Smooth muscle cell (in vitro differentiated cells): ENCODE measurements around the gene PLD3. TPM values are rescaled to one million over a fixed set of nuclear protein-coding genes. Genes with fewer than 3 reads are reported as not detected.

Source experiments
- DNase-seq: peaks from one replicate; lab custom pipeline; 2025; ENCODE audit not compliant: unreplicated experiment; lab: John Stamatoyannopoulos, UW
- H2AFZ ChIP-seq: fragments of 200-600 bp; sonication (generic); 2 replicates; pipeline ENCODE4 v1.6.0; 2016; ENCODE audit warnings: antibody characterized with exemption, low read depth, mild to moderate bottlenecking
- H3F3A ChIP-seq: fragments of 200-600 bp; sonication (generic); 2 replicates; pipeline ENCODE4 v1.6.0; 2017; ENCODE audit warnings: antibody characterized with exemption, low read depth
- H3K27ac ChIP-seq: fragments of 200-600 bp; sonication (generic); 2 replicates; pipeline ENCODE4 v1.5.1; 2016; ENCODE audit warnings: low read depth, mild to moderate bottlenecking
- H3K27me3 ChIP-seq: fragments of 200-600 bp; sonication (generic); 2 replicates; pipeline ENCODE4 v1.6.1; 2016; ENCODE audit warnings: low read depth, mild to moderate bottlenecking
- H3K36me3 ChIP-seq: fragments of 200-600 bp; sonication (generic); 2 replicates; pipeline ENCODE4 v1.5.1; 2016; ENCODE audit warnings: low read depth
- H3K4me1 ChIP-seq: fragments of 200-600 bp; sonication (generic); 2 replicates; pipeline ENCODE4 v1.5.1; 2016; ENCODE audit warnings: low read depth
- H3K4me2 ChIP-seq: fragments of 200-600 bp; sonication (generic); 2 replicates; pipeline ENCODE4 v1.6.0; 2016; ENCODE audit warnings: mild to moderate bottlenecking
- H3K4me3 ChIP-seq: fragments of 200-600 bp; sonication (generic); 2 replicates; pipeline ENCODE4 v1.5.1; 2016; ENCODE audit warnings: mild to moderate bottlenecking
- H3K79me2 ChIP-seq: fragments of 200-600 bp; sonication (generic); 2 replicates; pipeline ENCODE4 v1.6.0; 2016; ENCODE audit warnings: low read depth, mild to moderate bottlenecking
- H3K9ac ChIP-seq: fragments of 200-600 bp; sonication (generic); 2 replicates; pipeline ENCODE4 v1.6.0; 2016; ENCODE audit warnings: low read depth
- H3K9me3 ChIP-seq: fragments of 200-600 bp; sonication (generic); replicated peaks from 2 replicates; pipeline ENCODE4 v1.5.1; 2016; ENCODE audit warnings: low read depth
- H4K20me1 ChIP-seq: fragments of 200-600 bp; sonication (generic); 2 replicates; pipeline ENCODE4 v1.6.0; 2016; ENCODE audit warnings: low read depth
- WGBS: methylation state at CpG from one replicate; pipeline ENCODE4 v1.1.7; 2016; ENCODE audit warnings: low lambda C conversion rate; 5-methylcytosine and 5-hydroxymethylcytosine counted together
- polyA plus RNA-seq: library from polyadenylated mRNA; unstranded; fragments of >200 nt; fragmentation: Nextera tagmentation; extraction: Ambion mirVana; gene quantifications from 2 replicates; pipeline ENCODE4 v1.2.1, GENCODE V29; 2016
- total RNA-seq: library from RNA; depleted of rRNA; stranded (reverse); fragments of >200 nt; gene quantifications from 2 replicates; pipeline ENCODE4 v1.2.3, GENCODE V29; 2014
- TF ChIP-seq, protein P1 (sequence below): fragments of 200-600 bp; sonication (generic); IDR thresholded peaks from 2 replicates; pipeline ENCODE4 v1.5.1; 2017; ENCODE audit warnings: borderline replicate concordance, mild to moderate bottlenecking, antibody characterized with exemption; ENCODE audit not compliant: insufficient read depth, poor library complexity, severe bottlenecking

The PLD3 gene
- total and polyA plus RNA-seq, 2 experiments from 2014 or later = 716 to 1,023 TPM

DNA sequence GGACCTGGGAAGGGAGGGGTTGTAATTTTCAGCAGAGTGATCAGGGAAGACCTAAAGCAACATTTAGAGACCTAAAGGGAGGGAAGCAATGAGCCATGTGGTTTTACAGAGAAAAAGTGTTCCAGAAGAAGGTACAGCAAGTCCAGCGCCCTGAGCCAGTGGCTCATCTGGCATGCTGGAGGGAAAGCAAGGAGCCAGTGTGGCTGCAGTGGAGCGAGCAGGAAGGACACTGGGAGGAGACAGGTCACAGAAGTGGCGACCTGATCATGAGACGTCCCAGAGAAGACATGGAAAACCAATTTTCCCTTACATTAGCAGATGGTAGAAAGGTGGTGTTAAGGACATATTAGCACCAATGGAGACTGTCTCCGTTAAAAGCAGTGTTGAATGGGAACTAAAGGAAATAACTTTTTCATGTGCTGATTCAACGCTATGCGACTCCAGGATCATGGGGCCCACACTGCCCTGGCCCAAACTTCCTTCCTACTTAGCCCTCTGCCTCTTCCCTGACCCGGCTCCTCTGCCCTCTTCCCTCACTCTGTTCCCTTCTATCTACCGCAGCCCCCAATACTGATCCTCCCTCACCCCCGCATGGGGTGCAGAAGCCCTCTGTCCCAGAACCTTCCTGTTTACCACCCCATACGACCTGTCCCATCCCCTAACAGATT, 5.7 kb upstream of the PLD3 start:
- DNase-seq = no peak
- WGBS = 95% methylated on average over 11 of the region's 11 CpGs
- peaks cover 5% of the 10 kb centered on the region for H3K4me1 ChIP-seq
- H3K9me3 ChIP-seq = no peaks in the 10 kb centered on the region
- H3K9ac ChIP-seq = no peak overlapping the region
- H3K27ac ChIP-seq = no peak overlapping the region
- no peaks in the 10 kb centered on the region for H3F3A ChIP-seq
- H4K20me1 ChIP-seq = peaks cover 11% of the 10 kb centered on the region
- H3K79me2 ChIP-seq = peaks cover 57% of the 10 kb centered on the region
- TF ChIP-seq, protein P1, sequence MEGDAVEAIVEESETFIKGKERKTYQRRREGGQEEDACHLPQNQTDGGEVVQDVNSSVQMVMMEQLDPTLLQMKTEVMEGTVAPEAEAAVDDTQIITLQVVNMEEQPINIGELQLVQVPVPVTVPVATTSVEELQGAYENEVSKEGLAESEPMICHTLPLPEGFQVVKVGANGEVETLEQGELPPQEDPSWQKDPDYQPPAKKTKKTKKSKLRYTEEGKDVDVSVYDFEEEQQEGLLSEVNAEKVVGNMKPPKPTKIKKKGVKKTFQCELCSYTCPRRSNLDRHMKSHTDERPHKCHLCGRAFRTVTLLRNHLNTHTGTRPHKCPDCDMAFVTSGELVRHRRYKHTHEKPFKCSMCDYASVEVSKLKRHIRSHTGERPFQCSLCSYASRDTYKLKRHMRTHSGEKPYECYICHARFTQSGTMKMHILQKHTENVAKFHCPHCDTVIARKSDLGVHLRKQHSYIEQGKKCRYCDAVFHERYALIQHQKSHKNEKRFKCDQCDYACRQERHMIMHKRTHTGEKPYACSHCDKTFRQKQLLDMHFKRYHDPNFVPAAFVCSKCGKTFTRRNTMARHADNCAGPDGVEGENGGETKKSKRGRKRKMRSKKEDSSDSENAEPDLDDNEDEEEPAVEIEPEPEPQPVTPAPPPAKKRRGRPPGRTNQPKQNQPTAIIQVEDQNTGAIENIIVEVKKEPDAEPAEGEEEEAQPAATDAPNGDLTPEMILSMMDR = no peak
- no peak overlapping the region for H2AFZ ChIP-seq
- no peak overlapping the region for H3K4me2 ChIP-seq
- no peaks in the 10 kb centered on the region for H3K27me3 ChIP-seq
- peaks cover 6% of the 10 kb centered on the region for H3K36me3 ChIP-seq
- H3K4me3 ChIP-seq = no peak overlapping the region

DNA sequence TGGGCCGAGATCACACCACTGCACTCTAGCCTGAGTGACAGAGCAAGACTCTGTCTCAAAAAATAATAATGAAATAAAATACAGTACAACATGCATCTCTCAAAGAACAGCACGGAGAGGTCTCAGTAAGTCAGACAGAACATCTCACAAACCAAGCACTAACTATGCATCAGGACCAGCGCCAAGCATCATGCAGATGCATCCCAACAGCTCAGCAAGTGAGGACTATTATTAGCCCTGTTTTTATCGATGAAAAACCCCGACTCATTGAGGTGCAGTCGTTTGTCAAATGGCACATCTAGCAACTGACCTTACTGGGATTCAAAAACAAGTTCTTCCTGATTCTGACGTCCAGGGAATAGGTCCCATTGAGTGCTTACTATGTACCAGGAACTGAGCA, 4.1 kb upstream of the PLD3 start:
- peaks cover 6% of the 10 kb centered on the region for H4K20me1 ChIP-seq
- H3K9ac ChIP-seq = no peak overlapping the region
- no peak overlapping the region for H3K4me2 ChIP-seq
- H3K79me2 ChIP-seq = peaks cover 60% of the 10 kb centered on the region
- H3F3A ChIP-seq = no peaks in the 10 kb centered on the region
- no peaks in the 10 kb centered on the region for H3K9me3 ChIP-seq
- no peaks in the 10 kb centered on the region for H3K27me3 ChIP-seq
- TF ChIP-seq, protein P1 = no peak
- no peak for DNase-seq
- H3K36me3 ChIP-seq = no peaks in the 10 kb centered on the region
- 91% methylated on average over 7 of the region's 7 CpGs for WGBS
- no peak overlapping the region for H2AFZ ChIP-seq
- peaks cover 9% of the 10 kb centered on the region for H3K4me1 ChIP-seq
- no peak overlapping the region for H3K27ac ChIP-seq
- H3K4me3 ChIP-seq = no peak overlapping the region

DNA sequence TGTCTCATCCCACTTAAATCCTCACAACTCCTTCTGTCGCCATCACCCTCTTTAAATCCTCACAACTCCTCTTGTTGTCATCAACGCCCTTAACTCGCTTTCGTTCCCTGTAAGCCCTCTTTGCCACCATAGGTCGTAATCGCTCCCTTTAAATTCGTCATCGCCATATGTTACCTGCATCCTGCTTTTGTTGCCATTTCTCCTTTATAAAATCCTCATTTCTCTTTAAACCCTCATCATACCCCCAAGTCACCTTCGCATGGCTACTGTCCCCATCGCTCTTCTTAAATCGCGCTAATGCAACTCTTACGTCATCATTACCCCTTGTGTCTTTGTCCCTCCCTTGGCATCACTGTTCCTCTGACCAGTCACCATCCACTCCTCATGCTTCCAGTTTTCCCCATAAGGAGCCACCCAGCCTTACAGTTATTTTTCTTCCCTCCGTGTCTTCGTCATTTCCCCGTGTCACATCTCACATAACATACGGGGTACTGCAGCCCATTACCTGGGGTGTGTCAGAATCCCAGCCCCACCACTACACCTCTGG, 539 bp downstream of the PLD3 start:
- peaks cover 9% of the 10 kb centered on the region for H3K4me1 ChIP-seq
- peak overlapping the region; percentile 88 for H2AFZ ChIP-seq
- no peaks in the 10 kb centered on the region for H3K9me3 ChIP-seq
- H3F3A ChIP-seq = no peaks in the 10 kb centered on the region
- peak overlapping the region; percentile 80 for H3K9ac ChIP-seq
- TF ChIP-seq, protein P1 = no peak
- no peaks in the 10 kb centered on the region for H3K27me3 ChIP-seq
- WGBS = 19% methylated on average over 17 of the region's 17 CpGs
- H3K4me2 ChIP-seq = peak overlapping the region; percentile 93
- peak overlapping the region; percentile 88 for H3K4me3 ChIP-seq
- DNase-seq = no peak
- no peaks in the 10 kb centered on the region for H3K36me3 ChIP-seq
- H3K79me2 ChIP-seq = peaks cover 62% of the 10 kb centered on the region
- H4K20me1 ChIP-seq = no peaks in the 10 kb centered on the region
- H3K27ac ChIP-seq = peak overlapping the region; percentile 10
